Fibroblast of lung (primary cell): ENCODE results near the gene JUND. TPM values are rescaled to one million over a fixed set of nuclear protein-coding genes. Genes with fewer than 3 reads are reported as not detected.

Experiments used
- DNase-seq, 2 donors: peaks; one replicate each; pipeline versions ENCODE4 v3.0.0 to v3.0.0-alpha.2; 2010; ENCODE audit warnings: low read depth in 2 of 2
- H2AFZ ChIP-seq: 2 replicates; pipeline ENCODE4 v1.5.1; 2012; ENCODE audit warnings: low read length, control low read depth, inconsistent platforms
- H3K27ac ChIP-seq: 2 replicates; pipeline ENCODE4 v1.5.1; 2011; ENCODE audit warnings: low read length, control low read depth; ENCODE audit not compliant: insufficient read depth
- H3K27me3 ChIP-seq: 2 replicates; pipeline ENCODE4 v1.5.1; 2011; ENCODE audit warnings: mild to moderate bottlenecking, low read length; ENCODE audit not compliant: control insufficient read depth, insufficient read depth
- H3K36me3 ChIP-seq: 2 replicates; pipeline ENCODE4 v1.5.1; 2011; ENCODE audit warnings: low read length; ENCODE audit not compliant: control insufficient read depth, insufficient read depth
- H3K4me1 ChIP-seq: 2 replicates; pipeline ENCODE4 v1.5.1; 2011; ENCODE audit warnings: low read length; ENCODE audit not compliant: control insufficient read depth, insufficient read depth; ENCODE audit errors: extremely low read depth
- H3K4me2 ChIP-seq: 2 replicates; pipeline ENCODE4 v1.5.1; 2011; ENCODE audit warnings: low read length, control low read depth; ENCODE audit not compliant: insufficient read depth; ENCODE audit errors: extremely low read depth
- H3K4me3 ChIP-seq, 4 experiments: fragments of 200-600 bp in 1 of 4; sonication (generic) in 1 of 4; replicated peaks in 1 of 4; 2 replicates each; pipeline ENCODE4 v1.5.1; 2011 to 2016; ENCODE audit warnings: low read length in 4 of 4, low read depth in 3 of 4, mild to moderate bottlenecking in 3 of 4, control low read depth in 2 of 4, inconsistent platforms in 1 of 4, mixed read lengths in 1 of 4; ENCODE audit not compliant: insufficient read depth in 1 of 4; ENCODE audit errors: control extremely low read depth in 1 of 4
- H3K79me2 ChIP-seq: 2 replicates; pipeline ENCODE4 v1.5.1; 2012; ENCODE audit warnings: mild to moderate bottlenecking, low read length, inconsistent platforms; ENCODE audit not compliant: control insufficient read depth, insufficient read depth
- H3K9ac ChIP-seq: 2 replicates; pipeline ENCODE4 v1.5.1; 2011; ENCODE audit warnings: mild to moderate bottlenecking, low read length, control low read depth; ENCODE audit not compliant: insufficient read depth
- H3K9me3 ChIP-seq: 2 replicates; pipeline ENCODE4 v1.5.1; 2012; ENCODE audit warnings: low read depth, low read length; ENCODE audit not compliant: control insufficient read depth, insufficient read depth
- H4K20me1 ChIP-seq: 2 replicates; pipeline ENCODE4 v1.5.1; 2011; ENCODE audit warnings: low read length; ENCODE audit not compliant: control insufficient read depth, insufficient read depth; ENCODE audit errors: extremely low read depth
- EZH2 ChIP-seq: IDR thresholded peaks from 2 replicates; pipeline ENCODE4 v1.5.1; 2012; ENCODE audit warnings: low read length, control low read depth, mild to moderate bottlenecking; ENCODE audit errors: missing control alignments
- polyA plus RNA-seq, 2 donors: library from polyadenylated mRNA; depleted of rRNA in 1 of 2; stranded (reverse) in 1 of 2; unstranded in 1 of 2; fragments of >200 nt; gene quantifications; 2 replicates each; pipeline ENCODE4 v1.2.1, GENCODE V29; 2011 to 2012; ENCODE audit warnings: missing spikeins in 1 of 2
- total RNA-seq: library from RNA; depleted of rRNA; stranded (reverse); fragments of >200 nt; gene quantifications from 2 replicates; pipeline ENCODE4 v1.2.1, GENCODE V29; 2014
- TF ChIP-seq, protein P1 (sequence below), 2 donors: IDR thresholded peaks in 1 of 2; conservative IDR thresholded peaks in 1 of 2; 1 replicate in 1 of 2; 2 replicates in 1 of 2; pipeline ENCODE4 v1.5.1; 2011 to 2012; ENCODE audit warnings: low read length in 2 of 2, control low read depth in 1 of 2, inconsistent platforms in 1 of 2, low read depth in 1 of 2, mild to moderate bottlenecking in 1 of 2

JUND gene
- total and polyA plus RNA-seq, 2 donors (not counting 1 experiment from before 2014, with no cell fraction given), result 65.8 to 166 TPM

DNA sequence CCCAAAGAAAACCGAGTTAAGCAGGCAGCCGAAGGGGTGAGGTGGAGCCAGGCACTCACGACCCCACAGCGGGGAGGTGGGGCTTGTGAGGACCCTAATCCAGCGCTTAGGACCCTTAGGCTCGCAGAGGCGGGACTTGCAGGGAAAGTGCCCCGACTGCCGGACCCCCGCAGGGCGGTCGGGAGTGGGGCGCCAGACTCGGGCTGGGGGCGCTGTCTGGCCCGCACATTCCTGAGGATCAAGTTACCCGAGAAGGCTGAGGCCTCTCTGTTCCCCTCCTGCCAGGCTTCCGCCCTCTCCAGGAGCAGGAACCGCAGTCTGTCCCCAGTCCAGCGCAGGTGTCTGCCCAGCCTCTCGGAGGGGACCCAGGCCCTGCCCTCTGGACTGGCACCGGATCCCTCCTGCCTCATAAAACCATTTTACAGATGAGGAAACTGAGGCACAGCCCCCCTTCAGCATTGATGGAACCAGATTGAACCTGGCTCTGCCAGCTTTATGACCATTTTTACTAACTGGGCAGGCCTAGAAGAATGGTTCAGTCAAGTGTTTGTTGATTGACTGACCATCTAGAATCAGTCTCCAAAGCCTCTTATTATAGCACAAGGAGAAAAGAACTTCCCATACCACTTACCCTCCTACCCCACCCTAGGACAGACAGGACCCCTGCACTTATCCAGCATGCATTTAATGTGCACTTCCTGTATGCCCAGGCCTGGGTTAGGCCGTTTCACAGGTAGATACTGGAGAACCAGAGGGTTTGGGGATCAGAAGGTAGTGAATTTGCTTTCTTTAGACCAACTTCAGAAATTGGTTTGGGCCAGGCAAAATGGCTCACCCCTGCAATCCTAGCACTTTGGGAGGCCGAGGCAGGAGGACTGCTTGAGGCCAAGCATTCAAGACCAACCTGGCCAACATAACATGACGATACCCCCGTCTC, 6.7 kb upstream of the JUND start:
- peak in 1 of 2 donors; percentile 59 for DNase-seq
- no peaks in the 10 kb centered on the region for H4K20me1 ChIP-seq
- no peaks in the 10 kb centered on the region for H3K79me2 ChIP-seq
- no peak overlapping the region for H2AFZ ChIP-seq
- H3K9ac ChIP-seq, result no peak overlapping the region
- H3K27me3 ChIP-seq, result no peaks in the 10 kb centered on the region
- H3K9me3 ChIP-seq, result no peaks in the 10 kb centered on the region
- H3K27ac ChIP-seq, result no peak overlapping the region
- TF ChIP-seq, protein P1, sequence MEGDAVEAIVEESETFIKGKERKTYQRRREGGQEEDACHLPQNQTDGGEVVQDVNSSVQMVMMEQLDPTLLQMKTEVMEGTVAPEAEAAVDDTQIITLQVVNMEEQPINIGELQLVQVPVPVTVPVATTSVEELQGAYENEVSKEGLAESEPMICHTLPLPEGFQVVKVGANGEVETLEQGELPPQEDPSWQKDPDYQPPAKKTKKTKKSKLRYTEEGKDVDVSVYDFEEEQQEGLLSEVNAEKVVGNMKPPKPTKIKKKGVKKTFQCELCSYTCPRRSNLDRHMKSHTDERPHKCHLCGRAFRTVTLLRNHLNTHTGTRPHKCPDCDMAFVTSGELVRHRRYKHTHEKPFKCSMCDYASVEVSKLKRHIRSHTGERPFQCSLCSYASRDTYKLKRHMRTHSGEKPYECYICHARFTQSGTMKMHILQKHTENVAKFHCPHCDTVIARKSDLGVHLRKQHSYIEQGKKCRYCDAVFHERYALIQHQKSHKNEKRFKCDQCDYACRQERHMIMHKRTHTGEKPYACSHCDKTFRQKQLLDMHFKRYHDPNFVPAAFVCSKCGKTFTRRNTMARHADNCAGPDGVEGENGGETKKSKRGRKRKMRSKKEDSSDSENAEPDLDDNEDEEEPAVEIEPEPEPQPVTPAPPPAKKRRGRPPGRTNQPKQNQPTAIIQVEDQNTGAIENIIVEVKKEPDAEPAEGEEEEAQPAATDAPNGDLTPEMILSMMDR (conservative IDR thresholded peaks at IDR 0.05 in 1 of 2, IDR thresholded peaks at IDR 0.05 in 1 of 2; ENCODE audit: low read depth in 1 of 2, low read length in 2 of 2), result no peak
- TF ChIP-seq EZH2, result no peak
- H3K4me3 ChIP-seq, result no peak overlapping the region
- no peak overlapping the region for H3K4me2 ChIP-seq
- H3K36me3 ChIP-seq, result no peaks in the 10 kb centered on the region
- H3K4me1 ChIP-seq, result peaks cover 17% of the 10 kb centered on the region

DNA sequence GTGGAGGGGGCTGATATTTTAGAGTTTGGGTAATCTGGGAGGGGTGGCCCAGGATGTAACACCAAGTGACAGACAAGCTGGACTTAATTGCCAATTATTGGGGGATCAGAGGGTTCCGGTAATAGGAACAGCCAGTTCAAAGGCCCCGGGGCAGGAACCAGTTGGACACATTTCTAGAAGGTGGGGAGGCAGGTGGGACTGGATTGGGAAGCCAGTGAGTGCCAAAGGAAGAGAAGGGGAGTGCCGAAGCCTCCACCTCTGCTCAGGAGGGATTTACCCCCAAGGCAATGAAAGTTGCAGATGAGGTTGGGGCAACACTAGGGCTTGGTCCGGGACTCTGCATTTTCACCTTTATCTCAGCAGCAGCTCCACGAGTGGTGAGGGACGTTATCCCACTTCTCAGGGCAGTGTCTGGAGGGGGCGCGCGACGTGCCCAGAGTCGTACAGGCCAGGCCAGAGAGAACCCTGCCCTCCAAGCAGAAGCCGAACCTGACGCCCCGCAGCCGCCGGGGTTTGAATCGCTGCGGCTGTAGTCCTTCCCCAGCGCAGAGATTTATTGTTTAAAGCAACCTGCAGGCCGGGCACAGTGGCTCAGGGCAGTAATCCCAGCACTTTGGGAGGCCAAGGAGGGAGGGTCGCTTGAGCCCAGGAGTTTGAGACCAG, 5.7 kb upstream of the JUND start:
- Histone ChIP-seq H4K20me1 (no peaks in the 10 kb centered on the region), H3K27ac (peak overlapping the region; percentile 56), H3K4me2 (no peak overlapping the region), H3K27me3 (no peaks in the 10 kb centered on the region), H3K4me1 (peaks cover 16% of the 10 kb centered on the region), H3K9ac (no peak overlapping the region), H3K4me3 (no peak overlapping the region), H3K79me2 (no peaks in the 10 kb centered on the region), H3K36me3 (no peaks in the 10 kb centered on the region), H3K9me3 (no peaks in the 10 kb centered on the region), H2AFZ (no peak overlapping the region)
- no peak for DNase-seq
- TF ChIP-seq, protein P1 (conservative IDR thresholded peaks at IDR 0.05 in 1 of 2, IDR thresholded peaks at IDR 0.05 in 1 of 2; ENCODE audit: low read depth in 1 of 2, low read length in 2 of 2), result no peak
- no peak for TF ChIP-seq EZH2

DNA sequence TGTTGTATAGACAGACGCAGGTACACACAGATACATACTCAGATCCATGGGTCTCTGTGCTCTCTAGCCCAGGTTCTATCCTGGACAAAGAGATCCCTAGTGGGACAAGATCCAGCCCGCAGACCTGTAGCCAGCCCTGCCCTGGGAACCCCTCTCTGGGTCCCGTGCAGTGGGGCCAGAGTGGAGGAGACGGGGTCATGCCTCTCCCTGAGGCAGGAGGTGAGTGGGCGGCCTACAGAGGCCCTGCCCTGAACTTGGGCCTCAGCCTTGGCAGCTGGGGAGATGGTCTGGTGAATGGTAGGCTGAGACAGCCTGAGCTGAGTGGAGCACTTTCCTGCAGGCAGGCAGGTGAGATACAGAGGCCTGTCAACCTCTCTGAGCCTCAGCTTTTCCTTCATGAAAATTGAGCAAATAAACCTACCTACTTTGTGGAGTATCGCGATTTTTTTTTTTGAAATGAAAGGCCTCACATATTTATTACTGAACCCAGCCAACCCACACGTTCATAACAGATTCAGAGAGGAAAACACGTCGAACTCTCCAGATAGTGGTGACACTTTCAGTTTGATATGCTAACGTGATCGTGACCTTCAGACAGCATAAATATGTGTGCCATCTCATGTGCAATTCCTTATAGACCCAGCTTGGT, 3.4 kb upstream of the JUND start:
- no peaks in the 10 kb centered on the region for H3K9me3 ChIP-seq
- no peak overlapping the region for H3K4me3 ChIP-seq
- H3K27me3 ChIP-seq, result no peaks in the 10 kb centered on the region
- peaks cover 12% of the 10 kb centered on the region for H3K79me2 ChIP-seq
- no peaks in the 10 kb centered on the region for H3K36me3 ChIP-seq
- no peak overlapping the region for H3K27ac ChIP-seq
- no peak for TF ChIP-seq EZH2
- TF ChIP-seq, protein P1 (conservative IDR thresholded peaks at IDR 0.05 in 1 of 2, IDR thresholded peaks at IDR 0.05 in 1 of 2; ENCODE audit: low read depth in 1 of 2, low read length in 2 of 2), result no peak
- H3K9ac ChIP-seq, result no peak overlapping the region
- no peak overlapping the region for H2AFZ ChIP-seq
- DNase-seq, result no peak
- H3K4me2 ChIP-seq, result no peak overlapping the region
- H4K20me1 ChIP-seq, result no peaks in the 10 kb centered on the region
- H3K4me1 ChIP-seq, result peaks cover 14% of the 10 kb centered on the region
